ENCODE results near the gene SH3BP1.
"Not testable (repeated sequence)": the region's sequence is repeated elsewhere in the genome, so short reads cannot be mapped to it uniquely, and the experiment has no call there.

Gene SH3BP1

DNA sequence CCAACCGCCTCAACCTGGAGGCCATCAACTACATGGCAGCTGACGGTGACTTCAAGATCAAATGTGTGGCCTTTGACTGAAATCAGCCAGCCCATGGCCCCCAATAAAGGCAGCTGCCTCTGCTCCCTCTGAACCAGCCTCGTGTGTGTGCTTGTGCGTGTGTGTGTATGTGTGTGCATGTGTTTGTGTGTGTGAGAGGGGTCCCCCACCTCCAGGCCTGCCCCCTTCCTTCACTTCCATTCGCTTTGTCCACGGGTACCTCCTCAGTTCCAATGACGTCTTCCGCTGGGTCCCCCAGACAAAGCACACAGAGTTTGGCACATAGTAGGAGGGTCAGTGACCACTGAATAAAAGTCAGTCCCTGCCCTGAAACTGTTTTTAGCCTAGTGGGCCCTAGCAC, 40.2 kb downstream of the SH3BP1 start:
- DNase-seq (ENCODE audit: low read depth) = no peak

DNA sequence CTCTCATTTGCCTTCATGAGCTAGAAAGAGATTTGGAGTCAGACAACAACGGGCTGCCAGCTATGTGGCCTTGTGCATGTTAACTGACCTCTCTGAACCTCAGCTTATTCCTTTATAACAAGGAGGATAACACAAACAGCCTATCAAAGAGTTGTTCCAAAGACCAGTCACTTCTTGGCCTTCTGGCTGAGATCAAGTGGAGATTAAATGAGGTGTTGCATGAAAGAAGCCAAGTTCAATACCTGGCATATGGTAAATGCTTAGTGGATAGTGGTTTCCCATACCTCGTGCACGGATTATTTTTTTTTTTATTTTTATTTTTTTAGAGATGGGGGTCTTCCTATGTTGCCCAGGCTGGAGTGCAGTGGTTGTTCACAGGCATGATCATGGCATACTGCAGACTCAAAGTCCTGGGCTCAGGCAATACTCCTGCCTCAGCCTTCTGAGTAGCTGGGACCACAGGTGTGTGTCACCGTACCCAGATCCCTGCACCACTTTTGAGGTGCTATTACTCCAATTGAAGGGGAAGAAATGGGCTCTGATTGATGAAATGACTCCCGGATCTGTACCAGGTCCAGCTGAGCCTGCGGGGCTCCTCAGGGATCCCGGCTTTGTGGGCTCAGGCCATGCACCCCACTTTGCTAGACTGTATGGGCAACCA, 40.9 kb downstream of the SH3BP1 start:
- no peak for DNase-seq (ENCODE audit: low read depth)

DNA sequence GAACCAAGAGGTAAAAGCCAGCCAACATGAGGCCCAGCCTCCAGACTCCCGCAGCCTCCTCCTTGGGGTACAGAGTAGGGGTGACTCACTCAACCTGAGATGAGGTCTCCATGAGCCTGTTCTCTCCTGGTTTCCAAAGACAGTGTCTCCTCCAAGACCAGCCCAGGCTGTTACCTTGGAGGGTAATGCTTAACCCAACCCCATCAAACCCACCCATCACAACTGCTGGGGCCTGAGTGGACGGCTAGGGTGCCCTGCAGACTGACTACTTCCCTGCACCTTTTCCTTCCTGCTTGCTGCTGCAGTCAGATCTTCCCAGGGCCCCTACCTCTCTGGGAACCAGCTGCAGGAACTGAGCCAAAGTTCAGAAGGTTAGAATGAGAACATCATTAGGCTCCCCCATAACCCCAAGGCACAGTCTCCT, 41.5 kb downstream of the SH3BP1 start:
- no peak for DNase-seq (ENCODE audit: low read depth)

DNA sequence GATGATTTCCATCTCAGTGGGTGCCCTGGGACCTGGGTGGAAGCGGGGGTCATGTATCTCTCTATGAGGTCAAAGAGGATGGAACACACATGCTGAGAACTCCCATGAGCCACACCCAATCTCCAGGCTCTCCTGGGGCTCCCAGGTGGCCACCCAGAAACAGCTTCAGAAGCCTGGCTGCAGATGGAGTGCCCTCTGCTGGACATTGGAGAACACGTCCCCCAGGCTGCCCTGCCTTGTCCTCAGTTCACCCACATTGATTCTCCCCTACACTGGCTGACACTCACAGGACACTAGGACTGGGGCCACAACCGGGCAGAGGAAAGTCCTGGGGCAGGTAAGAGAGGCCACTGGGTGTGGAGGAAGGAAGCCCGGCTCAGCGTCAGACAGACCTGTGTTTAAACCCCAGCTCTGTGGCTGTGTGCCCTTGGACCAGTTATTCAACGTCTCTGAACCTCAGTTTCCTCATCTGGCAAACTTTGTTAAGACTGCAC, 42.1 kb downstream of the SH3BP1 start:
- no peak for DNase-seq (ENCODE audit: low read depth)

DNA sequence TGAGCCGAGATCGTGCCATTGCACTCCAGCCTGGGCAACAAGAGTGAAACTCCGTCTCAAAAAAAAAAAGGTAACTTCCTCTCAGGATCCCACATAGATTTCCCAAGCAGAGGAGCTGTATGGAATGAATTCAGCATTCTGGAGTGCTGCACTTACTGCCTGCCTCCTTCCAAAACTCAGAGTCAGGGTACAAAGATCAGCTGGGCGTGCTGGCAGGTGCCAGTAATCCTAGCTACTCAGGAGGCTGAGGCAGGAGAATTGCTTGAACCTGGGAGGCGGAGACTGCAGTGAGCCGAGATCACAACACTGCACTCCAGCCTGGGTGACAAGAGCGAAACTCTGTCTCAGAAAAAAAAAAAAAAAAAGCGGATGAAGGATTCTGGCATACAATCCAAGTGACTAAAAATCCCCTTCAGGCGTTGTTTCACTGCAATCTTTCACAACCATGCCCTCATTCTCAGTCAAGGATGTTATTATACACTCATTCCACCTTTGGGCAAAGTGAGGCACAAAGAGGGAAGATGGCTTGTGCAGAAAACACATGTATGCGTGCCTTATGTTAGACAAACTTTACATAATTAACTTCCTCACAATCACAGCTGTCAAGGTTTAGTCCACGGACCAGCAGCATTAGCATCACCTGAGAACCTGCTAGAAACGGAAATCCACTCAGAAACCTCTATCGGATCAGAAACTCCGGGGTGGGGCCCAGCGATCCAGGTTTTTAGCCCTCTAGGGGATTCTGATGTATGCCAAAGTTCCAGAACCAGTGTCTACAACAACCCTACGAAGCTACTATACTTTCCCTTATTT, 45.5 kb downstream of the SH3BP1 start:
- DNase-seq (ENCODE audit: low read depth) = no peak

DNA sequence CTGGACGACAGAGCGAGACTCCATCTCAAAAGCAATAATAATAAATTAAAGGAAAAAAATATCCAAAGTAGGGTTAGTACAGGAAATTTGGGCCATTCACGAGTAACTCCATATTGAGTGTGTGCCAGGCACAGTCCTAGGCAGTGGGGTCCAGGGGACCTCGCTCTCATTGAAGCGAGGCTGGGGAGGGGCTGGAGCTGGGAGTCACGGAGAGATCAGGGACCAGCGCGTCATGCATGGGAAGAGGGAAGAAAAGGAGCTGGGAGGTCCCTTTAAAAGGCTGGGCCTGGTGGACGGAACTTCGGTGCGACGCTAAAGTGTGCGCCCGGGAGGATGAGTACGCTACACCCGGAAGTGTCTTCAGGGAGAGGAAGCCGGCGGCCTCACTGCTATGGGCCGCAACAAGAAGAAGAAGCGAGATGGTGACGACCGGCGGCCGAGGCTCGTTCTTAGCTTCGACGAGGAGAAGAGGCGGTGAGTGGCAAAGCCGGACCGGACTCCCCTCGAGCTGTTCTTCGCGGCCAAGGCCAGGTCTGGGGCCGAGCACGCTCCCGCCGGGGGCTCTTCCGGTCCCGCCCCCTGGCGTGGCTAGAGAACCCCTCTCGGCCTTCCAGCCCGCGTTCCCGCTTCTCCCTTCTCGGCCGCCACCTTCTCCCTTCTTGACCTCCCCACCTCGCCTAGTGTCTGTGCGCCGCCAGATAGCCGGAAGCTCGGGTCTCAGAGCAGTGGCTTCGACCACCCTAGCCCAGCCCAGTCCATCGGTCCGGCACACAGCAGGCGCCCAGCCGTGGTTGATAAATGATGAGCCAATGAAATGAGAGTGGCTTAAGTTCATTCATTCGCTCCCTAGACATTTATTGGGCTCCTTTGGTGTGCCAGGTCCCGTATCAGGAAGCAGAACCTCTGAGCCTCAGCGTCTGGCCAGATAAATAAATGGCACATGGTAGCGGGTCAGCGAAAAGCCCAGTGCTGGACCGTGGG, 46.8 kb downstream of the SH3BP1 start, which contains the start of gene NOL12:
NOL12 (plus strand) TSS at position 342 of the 981 bp plus-strand sequence; CDS start at position 392, 50 bp downstream.
- peak; percentile 36 for DNase-seq (ENCODE audit: low read depth)

DNA sequence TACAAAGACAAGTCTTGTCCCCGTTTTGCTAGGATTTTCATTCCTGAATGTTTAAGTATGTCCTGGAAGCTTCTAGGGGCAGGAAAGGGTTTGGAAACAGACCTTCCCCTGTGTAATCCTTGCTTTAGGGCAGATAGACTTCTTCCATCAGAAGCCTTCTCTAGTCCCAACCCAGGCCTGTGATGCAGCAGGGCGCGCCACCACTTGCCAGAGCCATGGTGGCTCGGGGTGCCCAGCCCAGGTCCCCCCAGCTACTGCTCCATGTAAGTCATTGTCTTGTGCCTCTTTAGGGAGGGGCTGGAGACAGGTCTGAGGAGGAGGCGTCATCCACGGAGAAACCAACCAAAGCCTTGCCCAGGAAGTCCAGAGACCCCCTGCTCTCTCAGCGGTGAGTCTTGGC, 50.9 kb downstream of the SH3BP1 start:
- DNase-seq (ENCODE audit: low read depth) = no peak

DNA sequence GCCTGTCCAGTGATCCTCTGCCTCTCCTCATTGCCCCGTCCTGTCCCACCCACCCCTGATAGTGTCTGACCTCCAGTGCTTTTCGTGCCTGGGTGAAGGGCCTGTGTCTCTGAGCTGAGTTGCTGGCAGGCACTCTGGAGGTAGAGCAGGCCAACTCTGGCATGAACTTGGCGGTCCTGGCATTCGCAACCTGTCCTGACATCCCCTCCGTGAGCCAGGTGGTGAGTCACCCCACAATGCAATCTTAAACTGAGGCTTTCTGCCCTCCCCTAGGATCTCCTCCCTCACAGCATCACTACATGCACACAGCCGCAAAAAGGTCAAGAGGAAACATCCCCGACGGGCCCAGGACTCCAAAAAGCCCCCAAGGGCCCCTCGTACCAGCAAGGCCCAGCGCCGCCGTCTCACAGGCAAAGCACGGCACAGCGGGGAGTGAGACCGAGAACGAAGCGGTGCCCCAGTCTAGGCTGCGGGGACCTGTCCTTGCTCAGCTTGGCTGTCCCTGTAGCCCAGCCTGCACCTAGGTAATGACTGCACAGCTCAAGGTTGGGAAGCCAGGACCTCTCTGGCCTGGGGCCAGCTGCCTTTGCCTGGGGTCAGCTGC, 51.5 kb downstream of the SH3BP1 start:
- no peak for DNase-seq (ENCODE audit: low read depth)

DNA sequence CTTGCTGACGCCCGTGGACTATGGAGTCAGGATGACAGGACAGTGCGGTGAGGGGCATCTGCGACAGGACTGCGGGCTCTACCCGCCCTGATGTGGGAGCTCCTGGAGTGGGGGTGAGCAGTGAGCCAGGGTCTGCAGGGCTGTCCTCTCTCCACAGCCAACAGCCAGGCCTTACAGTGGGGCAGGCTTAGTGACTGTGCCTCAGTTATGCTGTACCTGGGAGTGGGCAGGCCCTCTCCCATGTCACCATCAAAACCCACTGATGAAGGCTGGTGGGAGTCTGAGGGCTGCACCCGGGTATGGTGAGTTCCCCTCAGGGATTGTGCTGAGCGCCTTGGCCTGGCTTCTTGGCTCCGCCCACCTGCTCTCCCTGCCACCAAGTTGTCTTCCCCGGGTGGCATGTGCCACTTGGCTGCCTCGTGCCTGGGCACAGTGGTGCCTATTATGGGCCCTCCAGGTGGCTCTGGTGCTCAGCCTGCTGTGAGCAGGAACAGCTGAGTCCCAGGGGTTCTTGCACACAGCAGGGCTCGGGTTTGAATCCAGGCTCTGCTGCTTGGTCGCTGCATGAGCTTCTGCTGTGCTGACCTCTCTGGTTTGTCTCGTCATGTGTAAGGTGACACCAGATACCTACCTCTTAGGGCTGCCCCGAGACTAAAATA, 53.3 kb downstream of the SH3BP1 start:
- DNase-seq (ENCODE audit: low read depth) = no peak

DNA sequence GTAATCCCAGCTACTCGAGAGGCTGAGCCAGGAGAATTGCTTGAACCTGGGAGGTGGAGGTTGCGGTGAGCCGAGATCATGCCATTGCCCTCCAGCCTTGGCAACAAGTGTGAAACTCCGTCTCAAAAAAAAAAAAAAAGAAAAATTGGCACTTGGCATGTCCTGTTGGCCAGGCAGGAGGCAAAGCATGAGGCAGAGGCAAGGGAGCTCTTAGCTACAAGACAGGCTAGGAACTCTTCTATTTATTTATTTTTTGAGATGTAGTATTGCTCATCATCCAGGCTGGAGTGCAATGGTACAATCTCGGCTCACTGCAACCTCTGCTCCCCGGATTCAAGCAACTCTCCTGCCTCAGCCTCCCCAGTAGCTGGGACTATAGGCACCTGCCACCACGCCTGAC, 54.7 kb downstream of the SH3BP1 start:
- DNase-seq (ENCODE audit: low read depth) = not testable (repeated sequence)

DNA sequence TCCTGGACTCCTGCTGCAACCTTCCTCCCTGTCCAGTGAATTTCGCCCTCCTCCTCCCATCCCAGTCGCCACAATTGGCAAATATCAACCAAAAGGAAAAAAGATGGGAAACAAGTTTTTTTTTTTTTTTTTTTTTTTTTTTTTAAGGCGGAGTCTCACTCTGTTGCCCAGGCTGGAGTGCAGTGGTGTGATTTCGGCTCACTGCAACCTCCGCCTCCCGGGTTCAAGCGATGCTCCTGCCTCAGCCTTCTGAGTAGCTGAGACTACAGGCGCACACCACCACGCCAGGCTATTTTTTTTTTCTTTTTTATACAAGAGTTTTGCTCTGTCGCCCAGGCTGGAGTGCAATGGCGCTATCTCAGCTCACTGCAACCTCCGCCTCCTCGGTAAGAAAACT, 56.8 kb downstream of the SH3BP1 start:
- not testable (repeated sequence) for DNase-seq (ENCODE audit: low read depth)

DNA sequence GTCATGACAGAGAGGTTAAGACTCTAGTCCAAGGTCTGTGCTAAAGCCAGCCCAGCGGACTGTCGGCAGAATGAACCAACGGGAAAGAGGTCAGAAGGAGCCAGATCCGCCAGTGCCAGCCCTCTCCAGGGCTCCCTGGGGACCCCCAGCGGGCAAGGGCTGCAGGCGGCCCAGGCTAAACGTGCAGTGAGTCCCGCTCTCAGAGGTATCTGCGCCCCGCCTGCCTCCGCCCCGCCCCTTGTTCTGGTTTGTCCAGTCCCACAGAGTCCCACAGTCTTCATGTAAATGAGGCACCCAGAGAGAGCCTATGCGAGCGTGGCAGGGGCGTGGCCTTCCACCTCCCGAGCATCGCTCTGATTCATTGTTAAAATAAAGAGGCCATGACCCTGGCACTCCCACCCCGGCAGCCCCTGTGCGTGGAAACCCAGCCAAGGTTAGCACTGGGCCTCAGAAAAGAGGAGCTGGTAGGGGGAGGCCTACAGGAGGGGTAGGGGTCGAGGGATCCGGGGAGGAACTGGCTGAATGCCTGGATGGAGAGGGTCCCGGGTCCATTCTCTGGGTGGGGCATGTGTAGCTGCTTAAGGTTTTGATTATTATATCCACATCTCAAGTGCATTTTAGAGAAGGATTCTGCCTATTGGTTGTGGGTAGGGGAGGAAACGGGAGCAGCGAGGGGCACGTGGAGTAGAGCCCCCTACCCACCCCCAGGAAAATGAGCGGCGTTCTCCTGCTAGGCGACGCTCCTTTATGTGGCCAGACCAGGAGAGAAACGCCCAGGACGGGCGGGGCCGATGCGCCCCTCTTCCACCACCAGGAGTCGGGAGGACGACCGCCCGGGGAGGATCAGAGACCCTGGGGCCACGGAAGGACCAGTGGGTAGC, 57.4 kb downstream of the SH3BP1 start, which contains the start of gene TRIOBP:
TRIOBP (plus strand) TSS at position 392 of the 881 bp plus-strand sequence. CDS start 4,318 bp downstream, outside the sequence.
- peak; percentile 60 for DNase-seq (ENCODE audit: low read depth)

DNA sequence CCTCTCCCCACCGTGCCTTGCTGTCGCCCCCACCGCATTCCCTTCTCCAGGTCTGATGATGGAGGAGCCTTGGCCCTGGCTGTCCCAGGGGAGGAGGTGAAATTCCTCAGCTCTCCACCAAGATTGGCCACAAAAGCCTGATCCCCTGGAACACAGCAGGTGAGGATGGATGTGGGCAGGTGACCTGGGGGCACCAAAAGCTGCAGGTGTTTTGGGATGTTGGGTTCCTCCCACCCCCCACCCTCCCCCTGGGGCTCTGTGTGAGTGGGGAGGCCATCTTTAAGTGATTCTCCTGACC, 58.0 kb downstream of the SH3BP1 start:
- DNase-seq (ENCODE audit: low read depth) = no peak

DNA sequence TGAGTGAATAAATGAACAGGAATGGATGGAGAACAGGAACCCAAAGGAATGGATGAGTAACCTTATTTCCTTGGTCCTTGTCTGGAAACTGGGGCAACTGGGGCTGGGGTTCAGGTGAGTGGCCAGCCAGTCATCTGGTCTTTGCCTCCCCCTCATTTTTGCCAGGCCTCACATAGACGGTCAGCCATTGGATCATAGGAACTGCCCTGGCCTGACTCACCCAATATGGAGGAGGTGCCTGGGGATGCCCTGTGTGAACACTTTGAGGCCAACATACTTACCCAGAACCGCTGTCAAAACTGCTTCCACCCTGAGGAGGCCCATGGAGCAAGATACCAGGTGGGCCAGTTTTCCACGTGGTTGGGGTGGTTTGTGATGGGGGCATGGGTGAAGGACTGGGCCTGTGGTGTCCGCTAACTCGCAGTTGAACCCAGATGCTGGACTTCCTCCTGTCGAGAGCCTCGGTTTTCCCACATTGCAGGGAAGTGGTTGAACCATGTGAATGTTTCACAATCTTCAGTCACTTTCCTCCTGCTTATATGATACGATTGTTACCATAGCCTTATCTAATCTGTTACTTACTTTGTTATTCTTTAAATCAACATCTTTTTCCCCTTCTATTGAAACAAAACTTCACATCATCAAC, 61.8 kb downstream of the SH3BP1 start:
- no peak for DNase-seq (ENCODE audit: low read depth)

DNA sequence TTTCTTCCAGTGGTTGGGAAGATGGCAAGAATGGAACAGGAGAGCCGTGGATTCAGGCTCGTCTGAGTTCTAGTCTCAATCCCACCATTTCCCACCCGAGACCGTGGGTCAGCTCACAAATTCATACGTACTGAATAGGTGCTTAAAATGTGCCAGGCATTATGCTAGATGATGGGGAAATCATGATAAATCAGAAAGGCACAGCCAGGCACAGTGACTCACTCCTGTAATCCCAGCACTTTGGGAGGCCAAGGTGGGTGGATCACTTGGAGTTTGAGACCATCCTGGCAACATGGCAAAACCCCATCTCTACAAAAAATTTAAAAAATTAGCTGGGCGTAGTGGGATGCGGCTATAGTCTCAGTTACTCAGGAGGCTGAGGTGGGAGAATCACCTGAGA, 64.4 kb downstream of the SH3BP1 start:
- DNase-seq (ENCODE audit: low read depth) = no peak

DNA sequence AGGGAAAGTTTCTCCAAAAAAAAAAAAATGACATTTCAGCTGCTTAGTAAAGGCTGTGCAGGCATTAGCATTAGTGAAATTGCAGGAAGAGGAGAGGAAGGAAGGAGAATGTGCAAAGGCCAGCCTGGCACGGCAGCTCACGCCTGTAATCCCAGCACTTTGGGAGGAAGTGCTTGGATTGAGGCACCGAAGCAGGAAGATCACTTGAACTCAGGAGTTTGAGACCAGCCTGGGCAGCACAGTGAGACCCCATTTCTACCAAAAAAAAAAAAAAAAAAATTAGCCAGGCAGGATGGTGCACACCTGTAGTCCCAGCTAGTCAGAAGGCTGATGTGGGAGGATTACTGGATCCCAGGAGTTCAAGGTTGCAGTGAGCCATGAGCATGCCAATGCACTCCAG, 65.2 kb downstream of the SH3BP1 start:
- no peak for DNase-seq (ENCODE audit: low read depth)

DNA sequence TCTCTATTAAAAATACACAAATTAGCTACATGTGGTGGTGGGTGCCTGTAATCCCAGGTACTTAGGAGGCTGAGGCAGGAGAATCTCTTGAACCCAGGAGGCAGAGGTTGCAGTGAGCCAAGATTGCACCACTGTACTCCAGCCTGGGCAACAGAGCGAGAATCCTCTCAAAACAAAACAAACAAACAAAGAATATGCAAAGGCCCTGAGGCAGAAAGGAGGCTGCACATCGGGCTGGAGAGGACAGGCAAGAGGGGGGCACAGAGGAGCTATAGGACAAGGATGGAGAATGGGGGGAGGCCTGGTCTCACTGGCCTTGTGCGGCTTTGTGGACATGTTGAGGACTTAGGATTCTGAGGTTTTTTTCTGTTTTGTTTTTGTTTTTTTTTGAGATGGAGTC, 65.7 kb downstream of the SH3BP1 start:
- DNase-seq (ENCODE audit: low read depth) = no peak
